HEK293 (cell line): ENCODE results near the gene MGAT4D.

Source experiments
- INSM2 ChIP-seq: fragments of 450-650 bp; formaldehyde crosslinking; IDR thresholded peaks from 2 replicates; pipeline ENCODE4 v1.5.1; 2016; ENCODE audit warnings: missing biosample characterization, missing genetic modification characterization
- MYNN ChIP-seq: fragments of 450-650 bp; formaldehyde crosslinking; IDR thresholded peaks from 2 replicates; pipeline ENCODE4 v1.5.1; 2016; ENCODE audit warnings: missing biosample characterization, missing genetic modification characterization, borderline replicate concordance
- OVOL3 ChIP-seq: fragments of 450-650 bp; formaldehyde crosslinking; IDR thresholded peaks from 2 replicates; pipeline ENCODE4 v1.5.1; 2016; ENCODE audit warnings: missing biosample characterization, missing genetic modification characterization
- PRDM10 ChIP-seq: fragments of 450-650 bp; formaldehyde crosslinking; IDR thresholded peaks from 2 replicates; pipeline ENCODE4 v1.5.1; 2016; ENCODE audit warnings: missing biosample characterization, missing genetic modification characterization
- SCRT2 ChIP-seq: fragments of 450-650 bp; formaldehyde crosslinking; IDR thresholded peaks from 2 replicates; pipeline ENCODE4 v1.5.1; 2016; ENCODE audit warnings: missing biosample characterization, missing genetic modification characterization
- YY1 ChIP-seq: fragments of 450-650 bp; formaldehyde crosslinking; IDR thresholded peaks from 2 replicates; pipeline ENCODE4 v1.5.1; 2018; ENCODE audit warnings: missing biosample characterization, missing genetic modification characterization
- ZBTB21 ChIP-seq: fragments of 450-650 bp; formaldehyde crosslinking; IDR thresholded peaks from 2 replicates; pipeline ENCODE4 v1.5.1; 2017; ENCODE audit warnings: missing biosample characterization, missing genetic modification characterization
- ZBTB26 ChIP-seq: fragments of 450-650 bp; formaldehyde crosslinking; optimal IDR thresholded peaks from 2 replicates; pipeline ENCODE3; 2016; ENCODE audit warnings: missing biosample characterization, mild to moderate bottlenecking, missing genetic modification characterization
- ZBTB48 ChIP-seq: fragments of 450-650 bp; formaldehyde crosslinking; IDR thresholded peaks from 2 replicates; pipeline ENCODE4 v1.5.1; 2016; ENCODE audit warnings: missing biosample characterization, missing genetic modification characterization
- ZNF114 ChIP-seq: fragments of 450-650 bp; formaldehyde crosslinking; IDR thresholded peaks from 2 replicates; pipeline ENCODE4 v1.5.0; 2017; ENCODE audit warnings: missing biosample characterization, missing genetic modification characterization
- ZNF132 ChIP-seq: fragments of 450-650 bp; formaldehyde crosslinking; IDR thresholded peaks from 2 replicates; pipeline ENCODE4 v1.5.1; 2017; ENCODE audit warnings: missing biosample characterization, missing genetic modification characterization, borderline replicate concordance
- ZNF138 ChIP-seq: fragments of 450-650 bp; formaldehyde crosslinking; IDR thresholded peaks from 2 replicates; pipeline ENCODE4 v1.5.1; 2016; ENCODE audit warnings: missing biosample characterization, missing genetic modification characterization, borderline replicate concordance
- ZNF155 ChIP-seq: fragments of 450-650 bp; formaldehyde crosslinking; IDR thresholded peaks from 2 replicates; pipeline ENCODE4 v1.5.1; 2016; ENCODE audit warnings: missing biosample characterization, missing genetic modification characterization
- ZNF211 ChIP-seq: fragments of 450-650 bp; formaldehyde crosslinking; IDR thresholded peaks from 2 replicates; pipeline ENCODE4 v1.5.1; 2016; ENCODE audit warnings: low read depth, missing biosample characterization, missing genetic modification characterization
- ZNF214 ChIP-seq: fragments of 450-650 bp; formaldehyde crosslinking; IDR thresholded peaks from 2 replicates; pipeline ENCODE4 v1.5.1; 2017; ENCODE audit warnings: missing biosample characterization, mild to moderate bottlenecking, missing genetic modification characterization, borderline replicate concordance
- ZNF239 ChIP-seq: fragments of 450-650 bp; formaldehyde crosslinking; IDR thresholded peaks from 2 replicates; pipeline ENCODE4 v1.5.1; 2016; ENCODE audit warnings: missing biosample characterization, missing genetic modification characterization
- ZNF26 ChIP-seq: fragments of 450-650 bp; formaldehyde crosslinking; IDR thresholded peaks from 2 replicates; pipeline ENCODE4 v1.5.1; 2016; ENCODE audit warnings: missing biosample characterization, missing genetic modification characterization
- ZNF280C ChIP-seq: fragments of 450-650 bp; formaldehyde crosslinking; IDR thresholded peaks from 2 replicates; pipeline ENCODE4 v1.5.1; 2016; ENCODE audit warnings: missing biosample characterization, missing genetic modification characterization
- ZNF37A ChIP-seq: fragments of 450-650 bp; IDR thresholded peaks from 2 replicates; pipeline ENCODE4 v1.5.1; 2018; ENCODE audit warnings: missing biosample characterization, missing genetic modification characterization
- ZNF416 ChIP-seq: fragments of 450-650 bp; formaldehyde crosslinking; IDR thresholded peaks from 2 replicates; pipeline ENCODE4 v1.5.1; 2016; ENCODE audit warnings: missing biosample characterization, missing genetic modification characterization
- ZNF514 ChIP-seq: fragments of 450-650 bp; formaldehyde crosslinking; IDR thresholded peaks from 2 replicates; pipeline ENCODE4 v1.5.1; 2016; ENCODE audit warnings: missing biosample characterization, missing genetic modification characterization
- ZNF596 ChIP-seq: fragments of 450-650 bp; IDR thresholded peaks from 2 replicates; pipeline ENCODE4 v1.5.0; 2018; ENCODE audit warnings: missing biosample characterization, mild to moderate bottlenecking, missing genetic modification characterization, moderate library complexity
- ZNF623 ChIP-seq: fragments of 450-650 bp; formaldehyde crosslinking; IDR thresholded peaks from 2 replicates; pipeline ENCODE4 v1.5.1; 2016; ENCODE audit warnings: missing biosample characterization, missing genetic modification characterization
- TF ChIP-seq, protein P1 (sequence below): fragments of 450-650 bp; formaldehyde crosslinking; IDR thresholded peaks from 2 replicates; pipeline ENCODE4 v1.5.1; 2017; ENCODE audit warnings: missing biosample characterization, mild to moderate bottlenecking, missing genetic modification characterization, moderate library complexity
- TF ChIP-seq, protein P2 (sequence below): fragments of 450-650 bp; formaldehyde crosslinking; IDR thresholded peaks from 2 replicates; pipeline ENCODE4 v1.5.1; 2016; ENCODE audit warnings: missing biosample characterization, missing genetic modification characterization
- TF ChIP-seq, protein P3 (sequence below): fragments of 450-650 bp; formaldehyde crosslinking; IDR thresholded peaks from 2 replicates; pipeline ENCODE4 v1.5.1; 2016; ENCODE audit warnings: missing biosample characterization, missing genetic modification characterization

Gene MGAT4D

DNA sequence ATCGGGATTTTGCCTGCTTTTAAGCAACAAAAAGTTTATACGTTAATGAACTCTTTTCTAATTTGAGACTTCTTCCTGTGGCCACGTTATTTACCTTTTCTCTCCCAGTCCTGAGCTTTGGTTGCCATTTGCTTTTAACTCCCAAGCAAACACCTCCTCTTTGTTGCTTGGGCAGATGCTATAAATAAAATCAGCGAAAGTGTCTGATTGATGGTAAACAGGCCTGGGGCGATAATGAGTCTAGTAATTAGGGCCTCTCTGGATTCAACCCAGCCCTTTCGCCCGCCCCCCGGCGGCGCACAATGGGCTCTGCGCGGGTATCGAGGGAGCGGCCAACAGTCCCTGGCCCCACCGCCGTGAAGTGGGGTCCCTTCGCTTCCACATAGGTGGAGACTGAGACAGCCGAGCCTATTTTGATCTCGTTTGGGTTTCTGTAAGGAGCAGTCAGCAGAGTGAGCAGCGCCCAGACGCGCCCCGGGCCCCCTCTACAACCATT lies 71.4 kb downstream of the MGAT4D start (continued):
- TF ChIP-seq ZNF138 (tag by site-specific recombination) (no peak), ZNF114 (tag by site-specific recombination) (no peak), MYNN (no peak), ZNF26 (tag by site-specific recombination) (no peak), ZNF132 (tag by site-specific recombination) (no peak), ZNF214 (no peak), OVOL3 (tag by site-specific recombination) (no peak), ZBTB26 (tag by site-specific recombination) (no peak), ZNF280C (tag by site-specific recombination) (no peak), INSM2 (no peak), ZNF37A (tag by site-specific recombination) (no peak), ZNF211 (no peak), YY1 (tag by site-specific recombination) (no peak), ZNF623 (tag by site-specific recombination) (no peak), ZBTB21 (no peak), PRDM10 (tag by site-specific recombination) (no peak), ZNF514 (tag by site-specific recombination) (no peak), ZNF416 (tag by site-specific recombination) (no peak), ZNF596 (tag by site-specific recombination) (no peak), SCRT2 (no peak), ZBTB48 (tag by site-specific recombination) (no peak; the same call in none of the 2 replicates), ZNF239 (tag by site-specific recombination) (no peak), ZNF155 (tag by site-specific recombination) (no peak)
- TF ChIP-seq, protein P1, sequence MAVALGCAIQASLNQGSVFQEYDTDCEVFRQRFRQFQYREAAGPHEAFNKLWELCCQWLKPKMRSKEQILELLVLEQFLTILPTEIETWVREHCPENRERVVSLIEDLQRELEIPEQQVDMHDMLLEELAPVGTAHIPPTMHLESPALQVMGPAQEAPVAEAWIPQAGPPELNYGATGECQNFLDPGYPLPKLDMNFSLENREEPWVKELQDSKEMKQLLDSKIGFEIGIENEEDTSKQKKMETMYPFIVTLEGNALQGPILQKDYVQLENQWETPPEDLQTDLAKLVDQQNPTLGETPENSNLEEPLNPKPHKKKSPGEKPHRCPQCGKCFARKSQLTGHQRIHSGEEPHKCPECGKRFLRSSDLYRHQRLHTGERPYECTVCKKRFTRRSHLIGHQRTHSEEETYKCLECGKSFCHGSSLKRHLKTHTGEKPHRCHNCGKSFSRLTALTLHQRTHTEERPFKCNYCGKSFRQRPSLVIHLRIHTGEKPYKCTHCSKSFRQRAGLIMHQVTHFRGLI (tag by site-specific recombination), result peak; percentile 81
- TF ChIP-seq, protein P2, sequence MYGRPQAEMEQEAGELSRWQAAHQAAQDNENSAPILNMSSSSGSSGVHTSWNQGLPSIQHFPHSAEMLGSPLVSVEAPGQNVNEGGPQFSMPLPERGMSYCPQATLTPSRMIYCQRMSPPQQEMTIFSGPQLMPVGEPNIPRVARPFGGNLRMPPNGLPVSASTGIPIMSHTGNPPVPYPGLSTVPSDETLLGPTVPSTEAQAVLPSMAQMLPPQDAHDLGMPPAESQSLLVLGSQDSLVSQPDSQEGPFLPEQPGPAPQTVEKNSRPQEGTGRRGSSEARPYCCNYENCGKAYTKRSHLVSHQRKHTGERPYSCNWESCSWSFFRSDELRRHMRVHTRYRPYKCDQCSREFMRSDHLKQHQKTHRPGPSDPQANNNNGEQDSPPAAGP (tag by site-specific recombination), result no peak
- TF ChIP-seq, protein P3, sequence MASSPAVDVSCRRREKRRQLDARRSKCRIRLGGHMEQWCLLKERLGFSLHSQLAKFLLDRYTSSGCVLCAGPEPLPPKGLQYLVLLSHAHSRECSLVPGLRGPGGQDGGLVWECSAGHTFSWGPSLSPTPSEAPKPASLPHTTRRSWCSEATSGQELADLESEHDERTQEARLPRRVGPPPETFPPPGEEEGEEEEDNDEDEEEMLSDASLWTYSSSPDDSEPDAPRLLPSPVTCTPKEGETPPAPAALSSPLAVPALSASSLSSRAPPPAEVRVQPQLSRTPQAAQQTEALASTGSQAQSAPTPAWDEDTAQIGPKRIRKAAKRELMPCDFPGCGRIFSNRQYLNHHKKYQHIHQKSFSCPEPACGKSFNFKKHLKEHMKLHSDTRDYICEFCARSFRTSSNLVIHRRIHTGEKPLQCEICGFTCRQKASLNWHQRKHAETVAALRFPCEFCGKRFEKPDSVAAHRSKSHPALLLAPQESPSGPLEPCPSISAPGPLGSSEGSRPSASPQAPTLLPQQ, result peak; percentile 67
